Renal cortical epithelial cell (primary cell): ENCODE data around the gene RTL1. TPM values are rescaled to one million over a fixed set of nuclear protein-coding genes. Genes with fewer than 3 reads are reported as not detected.

Experiments used
- DNase-seq: peaks from one replicate; pipeline ENCODE4 v3.0.0-alpha.2; 2011; ENCODE audit warnings: low read depth
- total RNA-seq: library from RNA; depleted of rRNA; stranded (reverse); fragments of >200 nt; gene quantifications from 2 replicates; pipeline ENCODE4 v1.2.3, GENCODE V29; 2014

The RTL1 gene
- total RNA-seq, 1 donor from 2014 or later: not detected

DNA sequence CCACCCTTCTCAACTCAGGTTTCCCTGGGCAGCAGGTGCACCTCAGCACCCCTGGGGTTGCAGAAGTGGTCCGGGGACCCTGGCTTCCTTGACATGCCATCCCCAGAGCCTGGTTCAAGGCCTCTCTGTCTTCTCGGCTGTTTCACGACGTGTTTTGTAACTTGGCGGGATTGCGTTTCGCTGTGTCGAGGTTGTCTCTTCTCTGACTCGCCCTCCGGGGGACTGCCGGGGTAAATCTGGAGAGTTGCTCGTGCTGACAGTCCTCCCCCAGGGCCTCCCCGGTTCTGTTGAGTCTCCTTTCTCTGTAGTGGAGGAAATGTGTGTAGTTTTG is 52.0 kb downstream of the RTL1 start:
- DNase-seq: no peak

DNA sequence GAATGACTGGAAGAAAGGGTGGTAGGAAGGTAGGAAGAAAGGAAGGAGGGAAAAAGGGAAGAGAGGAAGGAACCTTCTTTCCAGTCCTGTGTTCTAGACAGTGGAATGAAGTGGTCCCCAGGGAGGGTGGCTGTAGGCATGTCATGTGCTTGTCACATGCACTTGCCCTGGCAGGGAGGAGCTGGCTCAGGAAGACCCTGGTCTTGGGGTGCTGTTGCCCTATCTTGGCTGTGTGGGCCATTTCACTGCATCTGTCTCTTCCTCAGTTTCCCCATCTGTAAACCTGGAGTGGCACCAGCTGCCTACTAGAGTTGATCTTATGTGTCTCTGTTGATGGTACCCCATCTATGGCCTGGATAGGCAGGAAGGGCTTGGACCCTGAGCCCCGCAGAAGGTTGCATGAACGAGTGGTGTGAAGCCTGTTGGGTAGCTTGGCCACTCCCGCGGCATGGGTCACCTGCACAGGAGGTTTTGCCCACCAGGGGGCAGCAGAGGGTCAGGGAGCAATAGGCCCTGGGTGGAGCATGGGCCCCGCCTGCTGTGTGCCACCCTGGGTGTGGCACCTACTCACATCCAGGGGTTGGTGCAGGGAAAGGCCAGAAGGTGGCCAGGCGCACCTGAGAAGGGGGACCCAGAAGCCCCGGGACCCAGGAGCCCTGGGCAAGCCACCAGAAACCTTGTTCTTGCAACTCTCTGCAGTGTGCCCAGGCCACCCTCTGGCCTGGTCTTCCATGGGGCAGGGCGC is 52.5 kb downstream of the RTL1 start:
- DNase-seq: no peak

DNA sequence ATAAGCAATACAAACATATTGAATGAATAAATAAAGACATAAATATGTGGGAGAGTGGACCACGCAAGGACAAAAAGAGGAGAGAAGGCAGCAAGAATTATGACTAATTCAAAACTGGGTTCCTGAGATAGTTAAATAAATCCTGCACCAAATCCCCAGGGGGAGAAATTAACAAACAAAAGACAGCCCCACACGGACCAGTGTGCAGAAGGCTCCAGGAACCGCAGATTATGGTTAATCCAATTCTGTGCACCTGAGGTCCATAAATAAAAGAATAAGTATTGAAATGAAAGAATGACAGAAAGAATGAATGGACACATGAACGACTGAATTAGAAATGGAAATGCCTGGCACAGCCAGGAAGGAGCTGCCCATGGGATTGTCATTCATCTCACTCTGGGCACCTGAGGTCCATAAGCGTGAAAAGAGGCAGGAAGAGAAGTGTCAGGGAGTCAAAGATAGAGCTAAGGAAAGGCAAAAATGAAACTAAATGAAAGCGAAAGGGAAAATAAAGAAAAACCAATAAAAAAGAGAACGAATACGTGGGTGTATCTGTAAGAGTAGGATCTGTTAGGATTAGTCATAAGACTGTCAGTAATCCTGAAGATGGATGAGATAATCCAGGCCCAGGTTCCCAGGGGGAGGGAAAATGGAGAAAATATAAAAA is 54.3 kb downstream of the RTL1 start:
- DNase-seq: peak; percentile 9

DNA sequence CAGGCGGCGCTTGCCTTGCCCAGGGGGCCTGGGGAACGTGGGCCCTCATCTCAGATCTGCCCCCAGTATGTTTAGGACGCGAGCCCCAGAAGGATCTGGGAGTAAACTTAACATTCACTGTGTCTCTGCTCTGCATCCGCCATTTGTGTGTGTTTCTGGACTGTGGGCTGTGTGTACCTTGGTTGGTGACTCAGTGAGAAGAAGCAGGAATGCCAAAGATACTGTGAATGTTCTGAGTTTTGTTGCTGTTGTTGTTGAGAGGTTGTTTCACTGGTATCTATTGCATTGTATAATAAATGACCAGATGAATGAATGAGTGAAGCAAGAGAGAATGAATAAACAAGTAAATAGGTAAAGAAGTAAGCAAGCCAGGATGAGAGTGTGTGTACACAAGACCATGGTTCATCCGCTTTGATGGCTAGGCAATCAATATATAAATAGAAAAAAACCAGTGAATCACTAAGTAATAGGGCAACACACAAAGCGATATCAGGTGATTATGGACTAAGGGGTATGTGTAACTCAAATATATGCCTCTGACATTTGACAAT is 57.1 kb downstream of the RTL1 start:
- DNase-seq: no peak

DNA sequence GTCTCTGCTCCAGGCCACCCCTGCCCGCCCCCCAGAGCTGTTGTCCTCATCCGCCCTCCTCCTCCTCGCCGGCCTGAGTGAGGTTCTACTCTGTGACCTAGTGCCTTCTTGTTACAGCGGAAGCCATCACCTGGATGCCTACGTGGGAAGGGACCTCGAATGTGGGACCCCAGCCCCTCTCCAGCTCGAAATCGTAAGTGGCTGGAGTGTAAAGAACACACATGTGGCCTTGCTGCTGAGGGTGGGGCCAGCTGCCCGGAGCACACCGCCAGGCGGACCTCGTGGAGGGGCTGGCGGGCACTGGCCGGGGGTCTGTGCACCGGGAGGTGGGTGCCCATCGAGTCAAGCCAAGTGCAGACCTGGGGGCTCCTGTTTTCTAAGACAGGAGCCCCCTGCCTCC is 58.2 kb downstream of the RTL1 start:
- DNase-seq: no peak

DNA sequence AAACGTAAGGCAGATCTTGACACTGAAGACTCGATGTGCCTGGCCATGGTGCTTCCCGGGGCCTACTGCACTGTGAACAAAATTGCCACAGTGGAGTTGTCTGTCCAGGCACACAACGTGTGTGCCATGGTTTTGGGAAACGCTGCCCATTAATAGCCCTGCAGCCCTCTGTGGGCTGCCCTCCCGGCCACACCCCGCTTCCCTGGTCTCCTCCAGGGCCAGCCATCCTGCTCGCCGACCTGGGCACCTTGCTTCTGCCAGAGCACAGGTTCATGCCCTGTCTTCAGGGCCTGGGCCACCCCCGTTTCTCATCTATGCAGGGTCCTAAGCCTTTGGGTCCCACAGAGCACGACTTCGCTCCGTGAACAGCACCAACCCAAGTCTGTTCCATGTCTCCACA is 58.7 kb downstream of the RTL1 start:
- DNase-seq: no peak

DNA sequence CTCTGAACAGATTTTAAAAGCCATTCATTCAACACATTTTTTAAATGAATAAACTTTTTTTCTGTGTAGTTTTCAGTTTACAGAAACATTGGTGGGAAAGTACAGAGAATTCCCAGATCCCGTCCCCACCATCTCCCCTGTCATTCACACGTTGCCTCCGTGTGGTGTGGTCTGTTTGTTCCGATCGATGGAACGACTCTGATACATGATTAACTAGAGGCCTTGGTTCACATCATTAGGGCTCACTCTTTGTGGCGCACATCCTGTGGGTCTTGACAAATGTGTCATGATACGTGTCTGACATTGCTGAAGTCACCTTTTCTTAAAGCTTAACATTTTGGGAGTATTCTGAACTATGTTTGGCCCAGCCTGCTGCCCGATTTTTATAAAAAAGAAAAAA is 59.1 kb downstream of the RTL1 start:
- DNase-seq: no peak

DNA sequence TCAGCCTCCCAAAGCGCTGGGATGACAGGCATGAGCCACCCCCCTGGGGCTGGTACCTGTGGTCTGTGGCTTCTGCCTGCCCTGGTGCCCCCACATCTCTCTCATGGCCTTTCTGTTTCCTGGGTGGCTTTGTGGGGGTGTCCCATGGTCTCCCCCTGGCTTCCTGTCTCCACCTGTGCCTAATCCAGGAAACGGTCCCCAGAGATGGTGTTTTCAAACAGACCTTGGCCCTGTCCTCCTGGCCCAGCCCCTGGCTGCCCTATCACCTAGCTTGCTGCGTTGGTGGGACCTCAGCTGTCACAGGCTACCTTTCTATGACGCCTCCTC is 59.5 kb downstream of the RTL1 start:
- no peak for DNase-seq

DNA sequence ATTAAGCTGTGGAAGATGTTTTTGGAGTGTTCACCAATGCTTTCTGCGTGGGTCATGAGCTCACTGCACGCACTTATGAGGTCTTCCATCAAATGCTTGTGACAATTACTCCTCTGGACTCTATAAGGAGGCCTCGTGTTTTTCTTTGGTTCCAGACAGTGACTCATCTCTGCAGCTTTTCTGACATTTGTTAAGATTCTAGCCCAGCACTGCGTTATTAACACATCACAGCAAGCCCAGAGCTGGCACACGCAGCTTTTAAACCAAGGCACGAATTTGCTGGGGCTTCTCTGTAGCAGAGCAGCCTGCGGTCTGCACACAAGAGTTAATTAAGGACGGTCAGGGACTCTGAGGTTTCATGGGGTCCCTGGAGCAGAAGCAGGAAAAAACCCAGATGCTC is 60.7 kb downstream of the RTL1 start:
- DNase-seq: no peak

DNA sequence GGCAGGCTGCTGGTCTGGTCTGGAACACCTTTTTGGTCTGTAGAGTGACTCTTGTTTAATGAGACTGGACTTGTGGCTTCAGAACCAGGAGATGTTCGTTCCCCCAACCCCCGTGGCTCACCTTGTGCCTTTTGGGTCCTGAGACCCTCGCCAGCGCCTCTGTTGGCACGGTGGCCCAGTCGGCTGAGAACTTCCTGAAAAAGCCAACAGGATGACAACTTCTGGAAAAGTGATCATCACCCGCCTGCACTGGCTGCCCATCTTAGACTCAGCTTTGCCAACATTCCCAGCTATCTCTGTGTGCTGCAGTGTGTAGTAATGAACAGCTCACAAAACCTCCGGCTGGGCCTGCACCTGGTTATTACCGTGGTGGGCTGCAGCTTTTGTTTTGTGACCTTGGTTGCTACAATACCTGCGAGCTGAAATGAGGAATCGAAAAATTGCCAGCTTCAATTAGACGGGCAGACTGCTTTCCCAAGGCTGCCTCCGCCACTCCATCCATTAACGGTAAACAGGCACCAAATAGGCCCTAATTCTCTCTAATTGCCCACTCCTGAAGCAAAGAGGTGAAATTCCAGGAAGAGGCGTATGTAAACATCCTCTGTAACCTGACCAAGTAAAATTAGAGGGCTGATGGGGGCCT is 61.6 kb downstream of the RTL1 start:
- no peak for DNase-seq

DNA sequence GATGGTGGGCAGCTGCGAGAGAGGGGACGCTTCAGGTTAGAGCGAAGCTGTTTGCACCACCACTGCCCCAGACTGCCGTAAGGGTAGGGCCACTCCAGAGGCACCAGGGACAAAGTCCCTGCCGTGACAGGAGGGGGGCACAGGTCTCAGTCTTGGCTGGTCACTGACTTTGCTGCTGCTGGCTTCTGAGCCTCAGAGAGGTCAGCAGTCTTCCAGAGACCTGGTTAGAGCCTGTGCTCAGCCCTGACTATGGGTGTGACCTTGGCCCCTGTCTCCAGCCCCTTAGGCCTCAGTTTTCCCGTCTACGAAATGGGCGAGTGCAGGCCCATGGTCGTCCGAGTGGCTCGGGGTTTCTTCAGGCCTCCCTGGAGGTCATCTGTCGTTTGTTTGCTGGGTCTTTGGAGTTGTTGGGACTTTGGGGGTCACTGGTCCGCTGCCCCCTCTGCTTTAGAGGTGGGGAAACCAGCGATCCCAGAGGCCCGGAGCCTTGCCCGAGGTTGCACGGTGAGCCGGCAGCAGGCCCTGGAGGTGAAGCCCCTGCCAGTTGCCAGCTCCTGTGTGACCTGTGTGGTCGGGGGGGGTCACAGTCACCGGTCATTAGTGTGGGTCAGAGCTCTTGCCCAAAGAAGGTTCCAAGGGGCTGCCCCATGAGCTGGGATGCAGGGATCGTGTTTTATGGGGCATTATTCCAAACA is 62.3 kb downstream of the RTL1 start:
- no peak for DNase-seq

DNA sequence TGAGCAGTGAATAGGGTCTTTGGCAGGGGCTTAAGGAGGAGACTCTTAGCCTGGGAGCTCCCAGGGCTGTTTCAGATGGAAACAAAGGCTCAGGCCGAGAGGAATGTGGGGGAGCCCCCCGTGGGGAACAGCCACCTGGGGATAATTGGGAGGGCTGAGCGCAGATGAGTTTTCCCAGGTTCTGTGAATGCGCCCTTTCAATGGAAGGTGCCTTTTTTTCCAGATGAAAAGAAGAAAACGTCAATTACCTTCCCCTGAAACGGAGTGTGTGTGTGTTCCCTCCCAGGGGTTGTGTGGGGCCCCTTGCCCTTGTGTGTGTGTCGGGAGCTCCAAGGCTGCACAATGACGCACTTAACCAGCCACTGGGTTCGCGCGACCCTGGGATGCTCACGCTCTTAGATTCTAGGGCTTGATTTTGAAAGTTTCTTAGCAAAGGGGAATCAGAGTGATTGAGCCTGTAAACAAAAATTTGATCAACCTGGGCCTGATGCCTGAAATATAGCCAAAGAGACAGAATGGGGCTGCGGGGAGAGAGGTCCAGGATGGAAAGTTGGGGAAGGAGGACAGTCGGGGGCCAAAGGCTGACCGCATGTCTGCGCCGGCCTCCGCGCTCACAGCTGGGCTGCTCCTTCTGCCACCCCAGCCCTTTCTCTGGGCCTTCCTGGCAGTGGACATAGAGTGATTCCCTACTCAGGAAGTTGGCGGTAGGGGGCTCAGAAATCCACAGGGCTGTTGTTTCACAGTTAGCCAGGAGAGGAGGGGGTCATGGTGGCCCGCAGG is 63.0 kb downstream of the RTL1 start:
- no peak for DNase-seq

DNA sequence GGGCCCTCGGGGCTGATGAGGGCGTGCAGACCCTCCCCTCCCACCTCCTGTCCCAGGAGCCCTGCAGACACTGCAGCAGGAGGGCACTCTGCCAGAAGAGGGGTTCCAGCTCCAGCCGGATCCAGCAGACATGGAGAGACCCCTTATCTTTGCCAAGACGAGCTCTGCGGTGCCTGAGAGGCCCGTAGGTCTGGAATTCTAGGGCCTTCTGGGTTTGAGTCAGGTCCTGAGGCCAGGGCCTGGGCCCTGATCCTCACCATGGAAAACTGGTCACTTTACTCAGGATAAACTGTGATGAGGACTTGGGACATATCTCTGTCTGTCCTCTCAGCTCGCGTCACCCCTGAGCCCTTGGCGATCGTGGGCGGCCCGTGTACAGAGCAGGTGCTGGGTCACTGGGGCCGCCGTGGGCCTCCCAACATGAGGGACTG is 63.8 kb downstream of the RTL1 start:
- no peak for DNase-seq

DNA sequence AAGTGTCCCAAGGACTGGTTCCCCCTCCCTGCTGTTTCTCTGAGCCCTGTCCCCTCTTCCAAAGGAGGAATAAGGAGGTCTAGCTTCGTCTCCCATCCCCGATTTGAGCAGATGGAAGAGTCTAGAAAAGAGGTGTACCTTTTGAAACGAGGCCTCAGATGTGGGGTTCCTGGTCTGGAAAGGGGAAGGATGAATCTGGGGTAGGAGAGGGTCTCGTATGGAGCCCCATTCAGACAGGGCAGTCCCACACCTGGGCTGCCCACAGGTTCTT is 64.3 kb downstream of the RTL1 start:
- no peak for DNase-seq

DNA sequence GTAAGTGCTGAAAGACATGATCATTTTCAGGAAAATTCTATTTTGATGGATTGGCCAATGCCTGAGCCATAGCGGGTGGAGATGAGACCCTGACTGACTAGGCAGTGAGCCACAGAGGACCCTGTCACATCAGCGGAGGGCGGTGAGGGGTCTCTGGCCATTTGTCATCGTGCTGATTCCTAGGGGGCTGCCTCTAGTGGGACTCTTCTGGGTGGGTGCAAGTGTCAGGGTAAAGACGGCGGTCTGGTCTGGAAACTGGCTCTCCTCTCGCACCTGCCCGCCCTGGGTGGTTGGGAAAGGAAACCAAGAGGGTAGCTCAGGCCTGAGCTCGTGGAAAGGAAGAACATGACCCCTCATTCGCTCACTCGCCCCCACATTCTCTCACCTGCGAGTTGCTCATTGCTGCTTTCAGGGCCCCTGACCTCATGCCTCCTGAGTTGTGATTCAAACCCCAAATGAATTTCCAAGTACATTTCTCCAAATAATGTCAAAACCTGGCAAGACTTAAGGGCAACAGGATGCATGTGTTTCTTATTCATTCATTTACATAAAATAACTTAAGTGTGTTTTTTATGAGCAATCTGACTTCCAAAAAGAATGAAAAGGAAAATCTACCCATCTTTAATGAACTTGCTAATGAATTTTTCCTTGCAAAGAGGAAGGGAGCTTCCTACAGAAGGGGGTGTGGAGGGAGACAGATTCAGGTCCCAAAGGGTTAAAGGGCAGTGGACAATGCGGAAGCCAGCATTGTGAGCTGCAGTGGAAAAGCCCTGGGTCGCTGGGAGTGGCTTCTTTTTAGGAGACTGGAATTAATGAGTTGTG is 64.8 kb downstream of the RTL1 start:
- no peak for DNase-seq

DNA sequence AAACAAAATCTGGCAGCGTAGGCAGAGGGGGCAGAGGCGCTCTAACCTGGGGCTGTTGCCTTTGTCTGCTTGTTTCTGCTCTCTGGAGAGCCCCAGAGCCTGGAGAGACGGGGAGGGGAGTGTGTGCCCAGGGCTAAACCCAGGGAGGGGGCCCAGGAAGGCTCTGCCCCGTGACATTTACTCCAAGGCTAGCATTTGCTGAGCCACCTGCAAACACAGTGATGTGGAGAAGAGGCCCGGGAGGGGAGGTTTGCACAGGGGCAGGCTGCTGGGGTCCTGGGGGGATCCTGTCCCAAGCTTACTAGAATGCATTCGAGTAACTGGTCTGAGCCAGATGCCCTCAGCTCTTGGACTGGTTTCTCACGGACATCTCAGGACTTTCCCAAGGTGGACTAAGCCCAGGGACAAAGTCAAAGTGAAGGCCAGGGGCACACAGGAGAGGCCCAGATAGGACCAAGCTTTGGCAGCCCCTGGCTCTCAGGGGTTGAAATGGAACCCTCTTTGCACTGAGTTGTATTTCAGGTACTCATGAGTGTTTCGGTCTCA is 65.6 kb downstream of the RTL1 start:
- DNase-seq: no peak

DNA sequence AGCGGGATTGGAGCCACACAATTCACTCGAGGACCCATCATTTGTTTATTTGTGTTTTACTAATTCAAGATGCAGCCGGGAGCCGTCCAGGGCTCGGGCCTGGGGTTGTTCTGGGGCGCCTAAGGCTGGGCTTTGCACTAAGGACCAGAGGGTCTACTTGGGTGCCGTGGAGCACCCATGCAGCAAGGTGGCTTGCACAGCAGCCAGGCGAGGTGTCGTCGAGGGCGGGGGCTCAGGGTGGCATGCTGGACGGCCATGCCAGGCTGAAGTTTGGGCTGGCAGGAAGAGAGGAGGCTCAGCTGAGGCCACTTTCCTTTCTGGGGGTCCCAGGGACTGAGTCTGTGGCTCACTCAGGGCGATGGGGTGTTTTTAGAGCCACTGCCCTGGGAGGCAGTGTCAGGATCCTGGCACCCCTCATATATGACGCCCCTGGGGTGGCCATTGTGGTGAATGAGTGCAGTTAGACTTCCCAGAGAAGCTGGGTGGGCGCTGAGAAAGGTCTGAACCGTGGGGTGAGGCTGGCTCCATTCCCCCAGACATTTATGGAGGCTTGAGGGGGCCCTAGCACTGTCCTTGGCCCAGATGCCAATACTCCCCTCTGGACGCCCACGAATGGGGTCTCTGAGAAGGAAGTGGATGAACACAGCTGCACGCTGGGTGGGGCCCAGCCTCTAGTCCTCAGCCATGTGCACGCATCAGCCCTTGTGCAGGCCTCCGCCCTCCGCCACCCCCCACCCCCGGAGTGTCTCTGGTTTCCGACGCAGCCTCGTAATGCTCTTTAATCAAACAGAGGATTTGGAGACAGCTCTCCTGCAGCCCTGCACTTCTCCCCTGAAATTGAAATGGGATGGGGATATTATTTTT is 66.3 kb downstream of the RTL1 start:
- DNase-seq: no peak

DNA sequence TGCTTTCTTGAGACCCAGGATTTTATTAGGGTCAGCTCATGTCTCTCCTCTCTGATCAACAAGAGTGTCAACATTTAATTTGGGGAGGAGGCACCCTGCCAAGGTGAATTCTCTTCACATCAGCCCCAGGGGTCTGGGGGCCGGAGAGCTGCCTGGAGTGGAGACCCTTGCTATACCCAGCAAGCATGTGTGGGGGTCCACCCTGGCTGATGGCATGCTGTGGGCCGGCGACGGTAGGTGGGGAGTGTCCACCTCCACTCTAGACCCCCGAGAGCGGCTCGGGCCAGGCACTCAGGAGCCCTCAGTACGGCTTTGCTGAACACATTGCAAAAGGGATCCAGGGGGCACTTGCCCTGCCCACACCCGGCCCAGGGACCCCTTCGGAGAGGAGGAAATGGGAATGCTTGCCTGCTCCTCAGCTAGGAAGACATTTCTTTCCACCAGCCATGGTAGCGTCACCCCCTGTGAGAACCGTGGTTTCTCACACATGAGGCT is 67.2 kb downstream of the RTL1 start:
- DNase-seq: no peak

DNA sequence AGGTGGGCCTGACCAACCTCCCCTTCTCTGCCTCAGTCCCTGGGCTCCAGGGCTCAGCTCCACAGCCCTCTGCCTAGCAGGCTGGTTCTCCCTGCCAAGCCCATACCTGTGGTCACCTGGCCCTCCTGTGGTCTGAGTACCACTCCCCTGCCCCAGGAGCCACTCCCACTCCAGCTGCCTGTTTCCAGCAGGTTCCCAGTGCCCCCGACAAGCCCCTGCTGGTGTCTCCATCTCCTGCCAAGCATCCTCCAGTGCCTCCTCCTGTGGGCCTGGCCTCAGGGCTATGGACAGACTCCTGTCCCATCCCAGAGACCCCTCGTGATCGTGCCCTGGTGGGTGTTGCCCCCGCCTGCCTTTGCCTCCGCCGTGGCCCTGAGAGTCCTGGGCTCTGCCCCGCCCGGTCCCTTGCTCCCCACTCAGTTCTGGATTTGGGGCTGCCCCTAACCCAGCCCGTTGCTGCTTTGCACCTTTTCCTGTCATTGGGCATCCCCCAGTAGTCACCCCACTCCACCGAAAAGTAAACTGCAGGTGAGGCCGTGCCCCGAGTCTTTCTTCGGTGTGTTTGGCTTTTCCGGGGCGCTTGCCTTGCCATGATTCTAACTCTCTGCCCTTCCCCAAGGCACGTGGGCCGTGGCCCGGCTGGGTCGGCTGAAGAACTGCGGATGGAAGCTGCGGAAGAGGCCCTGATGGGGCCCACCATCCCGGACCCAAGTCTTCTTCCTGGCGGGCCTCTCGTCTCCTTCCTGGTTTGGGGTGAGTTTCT is 67.8 kb downstream of the RTL1 start:
- no peak for DNase-seq
